Smooth muscle cell (in vitro differentiated cells): Measurements from ENCODE around the gene KAT6B. TPM values are rescaled to one million over a fixed set of nuclear protein-coding genes. Genes with fewer than 3 reads are reported as not detected.

Experiments
- DNase-seq: peaks from one replicate; lab custom pipeline; 2025; ENCODE audit not compliant: unreplicated experiment; lab: John Stamatoyannopoulos, UW
- H2AFZ ChIP-seq: fragments of 200-600 bp; sonication (generic); 2 replicates; pipeline ENCODE4 v1.6.0; 2016; ENCODE audit warnings: antibody characterized with exemption, low read depth, mild to moderate bottlenecking
- H3F3A ChIP-seq: fragments of 200-600 bp; sonication (generic); 2 replicates; pipeline ENCODE4 v1.6.0; 2017; ENCODE audit warnings: antibody characterized with exemption, low read depth
- H3K27ac ChIP-seq: fragments of 200-600 bp; sonication (generic); 2 replicates; pipeline ENCODE4 v1.5.1; 2016; ENCODE audit warnings: low read depth, mild to moderate bottlenecking
- H3K27me3 ChIP-seq: fragments of 200-600 bp; sonication (generic); 2 replicates; pipeline ENCODE4 v1.6.1; 2016; ENCODE audit warnings: low read depth, mild to moderate bottlenecking
- H3K36me3 ChIP-seq: fragments of 200-600 bp; sonication (generic); 2 replicates; pipeline ENCODE4 v1.5.1; 2016; ENCODE audit warnings: low read depth
- H3K4me1 ChIP-seq: fragments of 200-600 bp; sonication (generic); 2 replicates; pipeline ENCODE4 v1.5.1; 2016; ENCODE audit warnings: low read depth
- H3K4me2 ChIP-seq: fragments of 200-600 bp; sonication (generic); 2 replicates; pipeline ENCODE4 v1.6.0; 2016; ENCODE audit warnings: mild to moderate bottlenecking
- H3K4me3 ChIP-seq: fragments of 200-600 bp; sonication (generic); 2 replicates; pipeline ENCODE4 v1.5.1; 2016; ENCODE audit warnings: mild to moderate bottlenecking
- H3K79me2 ChIP-seq: fragments of 200-600 bp; sonication (generic); 2 replicates; pipeline ENCODE4 v1.6.0; 2016; ENCODE audit warnings: low read depth, mild to moderate bottlenecking
- H3K9ac ChIP-seq: fragments of 200-600 bp; sonication (generic); 2 replicates; pipeline ENCODE4 v1.6.0; 2016; ENCODE audit warnings: low read depth
- H3K9me3 ChIP-seq: fragments of 200-600 bp; sonication (generic); replicated peaks from 2 replicates; pipeline ENCODE4 v1.5.1; 2016; ENCODE audit warnings: low read depth
- H4K20me1 ChIP-seq: fragments of 200-600 bp; sonication (generic); 2 replicates; pipeline ENCODE4 v1.6.0; 2016; ENCODE audit warnings: low read depth
- CTCF ChIP-seq: fragments of 200-600 bp; sonication (generic); IDR thresholded peaks from 2 replicates; pipeline ENCODE4 v1.5.1; 2017; ENCODE audit warnings: borderline replicate concordance, mild to moderate bottlenecking, antibody characterized with exemption; ENCODE audit not compliant: insufficient read depth, poor library complexity, severe bottlenecking
- WGBS: methylation state at CpG from one replicate; pipeline ENCODE4 v1.1.7; 2016; ENCODE audit warnings: low lambda C conversion rate; 5-methylcytosine and 5-hydroxymethylcytosine counted together
- polyA plus RNA-seq: library from polyadenylated mRNA; unstranded; fragments of >200 nt; fragmentation: Nextera tagmentation; extraction: Ambion mirVana; gene quantifications from 2 replicates; pipeline ENCODE4 v1.2.1, GENCODE V29; 2016
- total RNA-seq: library from RNA; depleted of rRNA; stranded (reverse); fragments of >200 nt; gene quantifications from 2 replicates; pipeline ENCODE4 v1.2.3, GENCODE V29; 2014

Gene KAT6B
- total and polyA plus RNA-seq, 2 experiments from 2014 or later = 9.0 to 19.8 TPM

GRCh38 chr10:74968667-74969061 is 142.3 kb downstream of the KAT6B start:
- no peak for DNase-seq
- no peak for TF ChIP-seq CTCF

GRCh38 chr10:74969093-74969492 is 142.7 kb downstream of the KAT6B start:
- Histone ChIP-seq H3K9me3 (no peaks in the 10 kb centered on the region), H3K36me3 (no peaks in the 10 kb centered on the region)

More at GRCh38 chr10:74968667-74969061, 142.3 kb downstream of the KAT6B start:
- 96% methylated on average over 4 of the region's 4 CpGs for WGBS
- Histone ChIP-seq H4K20me1 (peaks cover 13% of the 10 kb centered on the region), H3K4me1 (no peaks in the 10 kb centered on the region), H3K9ac (no peak overlapping the region), H3K27me3 (no peaks in the 10 kb centered on the region), H3K9me3 (no peaks in the 10 kb centered on the region), H2AFZ (no peak overlapping the region), H3K36me3 (no peaks in the 10 kb centered on the region), H3K79me2 (no peaks in the 10 kb centered on the region), H3K4me2 (no peak overlapping the region), H3F3A (no peaks in the 10 kb centered on the region), H3K27ac (no peak overlapping the region), H3K4me3 (no peak overlapping the region)

GRCh38 chr10:74969530-74969929 is 143.1 kb downstream of the KAT6B start:
- H3F3A ChIP-seq = no peaks in the 10 kb centered on the region
- no peaks in the 10 kb centered on the region for H3K4me1 ChIP-seq
- no peak overlapping the region for H2AFZ ChIP-seq
- peaks cover 13% of the 10 kb centered on the region for H4K20me1 ChIP-seq
- H3K9ac ChIP-seq = no peak overlapping the region
- DNase-seq = no peak
- no peak overlapping the region for H3K27ac ChIP-seq
- H3K79me2 ChIP-seq = no peaks in the 10 kb centered on the region
- no peak overlapping the region for H3K4me3 ChIP-seq
- no peaks in the 10 kb centered on the region for H3K9me3 ChIP-seq
- TF ChIP-seq CTCF = no peak
- WGBS = 98% methylated on average over 4 of the region's 4 CpGs
- H3K4me2 ChIP-seq = no peak overlapping the region
- no peaks in the 10 kb centered on the region for H3K36me3 ChIP-seq
- no peaks in the 10 kb centered on the region for H3K27me3 ChIP-seq

More at GRCh38 chr10:74969093-74969492, 142.7 kb downstream of the KAT6B start:
- Histone ChIP-seq H3K79me2 (no peaks in the 10 kb centered on the region), H3K27me3 (no peaks in the 10 kb centered on the region), H3K9ac (no peak overlapping the region), H3F3A (no peaks in the 10 kb centered on the region), H3K27ac (no peak overlapping the region), H2AFZ (no peak overlapping the region), H4K20me1 (peaks cover 13% of the 10 kb centered on the region), H3K4me1 (no peaks in the 10 kb centered on the region), H3K4me3 (no peak overlapping the region), H3K4me2 (no peak overlapping the region)
- WGBS = 94% methylated on average over 2 of the region's 2 CpGs
- no peak for TF ChIP-seq CTCF
- no peak for DNase-seq

- Histone ChIP-seq H2AFZ (no peak overlapping the region), H3K4me1 (no peaks in the 10 kb centered on the region), H3K36me3 (no peaks in the 10 kb centered on the region), H3K9me3 (no peaks in the 10 kb centered on the region), H3K9ac (no peak overlapping the region), H3K27ac (no peak overlapping the region), H3K79me2 (no peaks in the 10 kb centered on the region), H3K4me3 (no peak overlapping the region), H3F3A (no peaks in the 10 kb centered on the region), H4K20me1 (peaks cover 3% of the 10 kb centered on the region), H3K27me3 (no peaks in the 10 kb centered on the region), H3K4me2 (no peak overlapping the region)
- no peak for DNase-seq
- no peak for TF ChIP-seq CTCF
- 97% methylated on average over 2 of the region's 2 CpGs for WGBS
Observed at GRCh38 chr10:74973741-74974392, 147.5 kb downstream of the KAT6B start.
